Measurements from ENCODE around the gene IFNGR1.

DNA sequence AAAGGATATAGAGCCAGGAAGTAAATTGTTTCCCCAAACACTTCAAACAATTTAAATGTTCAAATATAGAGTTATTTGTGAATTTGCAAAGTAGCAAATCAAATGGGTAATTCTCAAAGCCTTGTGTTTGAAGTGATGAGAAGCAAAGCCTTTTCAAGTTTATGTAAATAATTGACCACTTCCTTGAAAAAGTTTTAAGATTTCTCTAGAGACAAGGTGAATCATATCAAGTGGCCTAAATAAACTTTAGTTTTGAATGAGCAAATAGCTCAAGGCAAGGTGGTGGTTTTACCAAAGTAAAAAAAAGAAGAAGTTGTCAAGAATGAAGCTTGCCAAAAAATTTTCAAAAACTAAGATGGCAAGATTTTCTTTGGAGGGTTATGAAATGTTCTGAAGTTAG lies 42.6 kb upstream of the IFNGR1 start:
- TF ChIP-seq POLR2AphosphoS5 (IDR thresholded peaks at IDR 0.05; ENCODE audit: low read depth, low read length) = no peak
- TF ChIP-seq, protein P1, sequence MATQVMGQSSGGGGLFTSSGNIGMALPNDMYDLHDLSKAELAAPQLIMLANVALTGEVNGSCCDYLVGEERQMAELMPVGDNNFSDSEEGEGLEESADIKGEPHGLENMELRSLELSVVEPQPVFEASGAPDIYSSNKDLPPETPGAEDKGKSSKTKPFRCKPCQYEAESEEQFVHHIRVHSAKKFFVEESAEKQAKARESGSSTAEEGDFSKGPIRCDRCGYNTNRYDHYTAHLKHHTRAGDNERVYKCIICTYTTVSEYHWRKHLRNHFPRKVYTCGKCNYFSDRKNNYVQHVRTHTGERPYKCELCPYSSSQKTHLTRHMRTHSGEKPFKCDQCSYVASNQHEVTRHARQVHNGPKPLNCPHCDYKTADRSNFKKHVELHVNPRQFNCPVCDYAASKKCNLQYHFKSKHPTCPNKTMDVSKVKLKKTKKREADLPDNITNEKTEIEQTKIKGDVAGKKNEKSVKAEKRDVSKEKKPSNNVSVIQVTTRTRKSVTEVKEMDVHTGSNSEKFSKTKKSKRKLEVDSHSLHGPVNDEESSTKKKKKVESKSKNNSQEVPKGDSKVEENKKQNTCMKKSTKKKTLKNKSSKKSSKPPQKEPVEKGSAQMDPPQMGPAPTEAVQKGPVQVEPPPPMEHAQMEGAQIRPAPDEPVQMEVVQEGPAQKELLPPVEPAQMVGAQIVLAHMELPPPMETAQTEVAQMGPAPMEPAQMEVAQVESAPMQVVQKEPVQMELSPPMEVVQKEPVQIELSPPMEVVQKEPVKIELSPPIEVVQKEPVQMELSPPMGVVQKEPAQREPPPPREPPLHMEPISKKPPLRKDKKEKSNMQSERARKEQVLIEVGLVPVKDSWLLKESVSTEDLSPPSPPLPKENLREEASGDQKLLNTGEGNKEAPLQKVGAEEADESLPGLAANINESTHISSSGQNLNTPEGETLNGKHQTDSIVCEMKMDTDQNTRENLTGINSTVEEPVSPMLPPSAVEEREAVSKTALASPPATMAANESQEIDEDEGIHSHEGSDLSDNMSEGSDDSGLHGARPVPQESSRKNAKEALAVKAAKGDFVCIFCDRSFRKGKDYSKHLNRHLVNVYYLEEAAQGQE (IDR thresholded peaks at IDR 0.05; ENCODE audit: insufficient read depth in 1 of 2, low read depth in 2 of 2, low read length in 2 of 2) = no peak

All from PFSK-1 (cell line).